HepG2 (cell line): ENCODE measurements around the gene TAMM41.

Experiments used
- CHD2 ChIP-seq: IDR thresholded peaks from 2 replicates; pipeline ENCODE4 v1.6.1; 2011; ENCODE audit warnings: low read depth, low read length, improper control_type of control experiment
- PAF1 ChIP-seq: IDR thresholded peaks from 2 replicates; pipeline ENCODE4 v1.6.1; 2016; ENCODE audit warnings: missing genetic modification reagents, missing compliant biosample characterization
- USF2 ChIP-seq, 2 experiments: sonication (generic) in 1 of 2; formaldehyde crosslinking in 1 of 2; IDR thresholded peaks; 2 replicates each; pipeline versions ENCODE4 v1.5.1 to v1.6.1; 2011 to 2020; ENCODE audit warnings: borderline replicate concordance in 1 of 2, low read depth in 1 of 2, low read length in 1 of 2, mild to moderate bottlenecking in 1 of 2, missing genetic modification reagents in 1 of 2, moderate library complexity in 1 of 2
- ZBTB8A ChIP-seq: sonication (generic); formaldehyde crosslinking; IDR thresholded peaks from 2 replicates; pipeline ENCODE4 v1.4.0; 2020; ENCODE audit warnings: mild to moderate bottlenecking, low read depth, missing genetic modification reagents, borderline replicate concordance
- ZFP36L2 ChIP-seq: sonication (generic); formaldehyde crosslinking; IDR thresholded peaks from 2 replicates; pipeline ENCODE4 v1.4.0; 2020; ENCODE audit warnings: missing genetic modification reagents
- ZFX ChIP-seq: sonication (generic); formaldehyde crosslinking; IDR thresholded peaks from 2 replicates; pipeline ENCODE4 v1.4.0; 2020; ENCODE audit warnings: mild to moderate bottlenecking, low read depth, missing genetic modification reagents, moderate library complexity
- ZNF3 ChIP-seq: IDR thresholded peaks from 2 replicates; pipeline ENCODE4 v1.7.0; 2017; ENCODE audit warnings: inconsistent platforms
- ZNF34 ChIP-seq: sonication (generic); formaldehyde crosslinking; IDR thresholded peaks from 2 replicates; pipeline ENCODE4 v1.4.0; 2020; ENCODE audit warnings: mild to moderate bottlenecking, missing genetic modification reagents, borderline replicate concordance
- ZNF431 ChIP-seq: sonication (generic); formaldehyde crosslinking; IDR thresholded peaks from 2 replicates; pipeline ENCODE4 v1.9.0; 2022; ENCODE audit warnings: missing genetic modification reagents, low read depth, mild to moderate bottlenecking, borderline replicate concordance
- ZNF768 ChIP-seq: sonication (generic); formaldehyde crosslinking; IDR thresholded peaks from 2 replicates; pipeline ENCODE4 v1.4.0; 2020; ENCODE audit warnings: missing genetic modification reagents
- TF ChIP-seq, protein P1 (sequence below): sonication (generic); formaldehyde crosslinking; IDR thresholded peaks from 2 replicates; pipeline ENCODE4 v1.4.0; 2020; ENCODE audit warnings: low read depth, mild to moderate bottlenecking, missing genetic modification reagents
- TF ChIP-seq, protein P2 (sequence below): sonication (generic); formaldehyde crosslinking; conservative IDR thresholded peaks from 2 replicates; pipeline ENCODE4 v1.4.0; 2020; ENCODE audit warnings: missing genetic modification reagents
- TF ChIP-seq, protein P3 (sequence below): sonication (generic); formaldehyde crosslinking; IDR thresholded peaks from 2 replicates; pipeline ENCODE4 v1.8.1; 2022; ENCODE audit warnings: mild to moderate bottlenecking, missing genetic modification reagents

- TF ChIP-seq, protein P1, sequence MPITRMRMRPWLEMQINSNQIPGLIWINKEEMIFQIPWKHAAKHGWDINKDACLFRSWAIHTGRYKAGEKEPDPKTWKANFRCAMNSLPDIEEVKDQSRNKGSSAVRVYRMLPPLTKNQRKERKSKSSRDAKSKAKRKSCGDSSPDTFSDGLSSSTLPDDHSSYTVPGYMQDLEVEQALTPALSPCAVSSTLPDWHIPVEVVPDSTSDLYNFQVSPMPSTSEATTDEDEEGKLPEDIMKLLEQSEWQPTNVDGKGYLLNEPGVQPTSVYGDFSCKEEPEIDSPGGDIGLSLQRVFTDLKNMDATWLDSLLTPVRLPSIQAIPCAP (CRISPR knock-in tag): no peak
- TF ChIP-seq CHD2 (no peak), ZNF768 (CRISPR knock-in tag) (no peak), USF2 (IDR thresholded peaks at IDR 0.05; ENCODE audit: low read depth, low read length) (no peak), USF2 (CRISPR knock-in tag; IDR thresholded peaks at IDR 0.05; ENCODE audit: borderline replicate concordance) (no peak), ZNF431 (CRISPR knock-in tag) (no peak), ZNF3 (CRISPR knock-in tag) (no peak), PAF1 (CRISPR knock-in tag) (no peak), ZBTB8A (no peak), ZFX (CRISPR knock-in tag) (no peak), ZFP36L2 (no peak), ZNF34 (no peak)
- TF ChIP-seq, protein P2, sequence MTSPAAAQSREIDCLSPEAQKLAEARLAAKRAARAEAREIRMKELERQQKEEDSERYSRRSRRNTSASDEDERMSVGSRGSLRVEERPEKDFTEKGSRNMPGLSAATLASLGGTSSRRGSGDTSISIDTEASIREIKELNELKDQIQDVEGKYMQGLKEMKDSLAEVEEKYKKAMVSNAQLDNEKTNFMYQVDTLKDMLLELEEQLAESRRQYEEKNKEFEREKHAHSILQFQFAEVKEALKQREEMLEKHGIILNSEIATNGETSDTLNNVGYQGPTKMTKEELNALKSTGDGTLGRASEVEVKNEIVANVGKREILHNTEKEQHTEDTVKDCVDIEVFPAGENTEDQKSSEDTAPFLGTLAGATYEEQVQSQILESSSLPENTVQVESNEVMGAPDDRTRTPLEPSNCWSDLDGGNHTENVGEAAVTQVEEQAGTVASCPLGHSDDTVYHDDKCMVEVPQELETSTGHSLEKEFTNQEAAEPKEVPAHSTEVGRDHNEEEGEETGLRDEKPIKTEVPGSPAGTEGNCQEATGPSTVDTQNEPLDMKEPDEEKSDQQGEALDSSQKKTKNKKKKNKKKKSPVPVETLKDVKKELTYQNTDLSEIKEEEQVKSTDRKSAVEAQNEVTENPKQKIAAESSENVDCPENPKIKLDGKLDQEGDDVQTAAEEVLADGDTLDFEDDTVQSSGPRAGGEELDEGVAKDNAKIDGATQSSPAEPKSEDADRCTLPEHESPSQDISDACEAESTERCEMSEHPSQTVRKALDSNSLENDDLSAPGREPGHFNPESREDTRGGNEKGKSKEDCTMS (CRISPR knock-in tag): no peak
- TF ChIP-seq, protein P3, sequence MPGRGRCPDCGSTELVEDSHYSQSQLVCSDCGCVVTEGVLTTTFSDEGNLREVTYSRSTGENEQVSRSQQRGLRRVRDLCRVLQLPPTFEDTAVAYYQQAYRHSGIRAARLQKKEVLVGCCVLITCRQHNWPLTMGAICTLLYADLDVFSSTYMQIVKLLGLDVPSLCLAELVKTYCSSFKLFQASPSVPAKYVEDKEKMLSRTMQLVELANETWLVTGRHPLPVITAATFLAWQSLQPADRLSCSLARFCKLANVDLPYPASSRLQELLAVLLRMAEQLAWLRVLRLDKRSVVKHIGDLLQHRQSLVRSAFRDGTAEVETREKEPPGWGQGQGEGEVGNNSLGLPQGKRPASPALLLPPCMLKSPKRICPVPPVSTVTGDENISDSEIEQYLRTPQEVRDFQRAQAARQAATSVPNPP (CRISPR knock-in tag): no peak
Observed at GRCh38 chr3:11794927-11795326, 51.8 kb downstream of the TAMM41 start.
